Measurements from ENCODE around the gene PLEKHO2.

The PLEKHO2 gene

GRCh38 chr15:64895285-64896065, 53.8 kb downstream of the PLEKHO2 start:
- no peak for DNase-seq

- DNase-seq = no peak
These were observed 54.8 kb downstream of the PLEKHO2 start for GRCh38 chr15:64896371-64897069.

- DNase-seq = no peak
These were observed 55.8 kb downstream of the PLEKHO2 start for GRCh38 chr15:64897345-64897985.

GRCh38 chr15:64898406-64898805, 56.7 kb downstream of the PLEKHO2 start:
- DNase-seq = no peak

GRCh38 chr15:64901141-64901540, 59.4 kb downstream of the PLEKHO2 start:
- no peak for DNase-seq

- DNase-seq = no peak
These were observed 60.2 kb downstream of the PLEKHO2 start for GRCh38 chr15:64901914-64902313.

- DNase-seq = no peak
These were observed 61.1 kb downstream of the PLEKHO2 start for GRCh38 chr15:64902863-64903262.

- no peak for DNase-seq
These were observed 61.7 kb downstream of the PLEKHO2 start for GRCh38 chr15:64903326-64903950.

- DNase-seq = no peak
These were observed 62.5 kb downstream of the PLEKHO2 start for GRCh38 chr15:64904189-64904588.

GRCh38 chr15:64905119-64905831, 63.6 kb downstream of the PLEKHO2 start:
- peak; percentile 55 for DNase-seq

GRCh38 chr15:64905941-64906340, 64.2 kb downstream of the PLEKHO2 start:
- no peak for DNase-seq

GRCh38 chr15:64906402-64906801, 64.7 kb downstream of the PLEKHO2 start:
- no peak for DNase-seq

- no peak for DNase-seq
These were observed 66.3 kb downstream of the PLEKHO2 start for GRCh38 chr15:64907991-64908390.

GRCh38 chr15:64909546-64909945, 67.8 kb downstream of the PLEKHO2 start:
- no peak for DNase-seq

- DNase-seq = peak; percentile 65
These were observed 69.8 kb downstream of the PLEKHO2 start, which contains the start of gene ANKDD1A for GRCh38 chr15:64911311-64912186. Gene ANKDD1A, plus strand, starts transcription at chr15:64911902. Its CDS starts 29 bp downstream, at chr15:64911931.

GRCh38 chr15:64912379-64913325, 70.9 kb downstream of the PLEKHO2 start:
- DNase-seq = no peak

GRCh38 chr15:64915518-64916227, 74.0 kb downstream of the PLEKHO2 start:
- DNase-seq = no peak

GRCh38 chr15:64916365-64916764, 74.7 kb downstream of the PLEKHO2 start:
- DNase-seq = no peak

GRCh38 chr15:64917211-64917610, 75.5 kb downstream of the PLEKHO2 start:
- DNase-seq = no peak

All from T1000 (cell line).